HEK293T (cell line): ENCODE results near the gene PAFAH1B2.

ENCODE experiments used
- CTCF ChIA-PET: fragments of 350-600 bp; formaldehyde crosslinking; extraction: SDS; loops from one replicate; lab custom pipeline; 2021; ENCODE audit warnings: antibody characterized with exemption, inconsistent platforms; lab: Yijun Ruan, JAX
- POLR2A ChIA-PET: fragments of 350-600 bp; formaldehyde crosslinking; extraction: SDS; loops from one replicate; lab custom pipeline; 2020; ENCODE audit warnings: antibody characterized with exemption, inconsistent platforms; lab: Yijun Ruan, JAX
- DNase-seq: peaks from one replicate; pipeline ENCODE4 v3.0.0; 2012; ENCODE audit warnings: mixed read lengths; ENCODE audit errors: extremely low spot score
- ARNT ChIP-seq: fragments of 450-650 bp; IDR thresholded peaks from 2 replicates; pipeline ENCODE4 v1.6.1; 2017; ENCODE audit warnings: mild to moderate bottlenecking
- BHLHE40 ChIP-seq: fragments of 450-650 bp; IDR thresholded peaks from 2 replicates; pipeline ENCODE4 v1.6.1; 2016; ENCODE audit warnings: mild to moderate bottlenecking, moderate library complexity, borderline replicate concordance
- CTBP1 ChIP-seq: fragments of 450-650 bp; IDR thresholded peaks from 2 replicates; pipeline ENCODE4 v1.6.1; 2016; ENCODE audit warnings: borderline replicate concordance
- ELF4 ChIP-seq: fragments of 450-650 bp; IDR thresholded peaks from 2 replicates; pipeline ENCODE4 v1.6.1; 2017; ENCODE audit warnings: antibody characterized with exemption
- FOXA1 ChIP-seq: fragments of 450-650 bp; IDR thresholded peaks from 2 replicates; pipeline ENCODE4 v1.6.1; 2016; ENCODE audit warnings: mild to moderate bottlenecking
- FOXK2 ChIP-seq: fragments of 450-650 bp; IDR thresholded peaks from 2 replicates; pipeline ENCODE4 v1.6.1; 2016; ENCODE audit warnings: mild to moderate bottlenecking
- FOXM1 ChIP-seq: fragments of 450-650 bp; IDR thresholded peaks from 2 replicates; pipeline ENCODE4 v1.6.1; 2017; ENCODE audit warnings: mild to moderate bottlenecking, borderline replicate concordance
- HDGF ChIP-seq: fragments of 450-650 bp; IDR thresholded peaks from 2 replicates; pipeline ENCODE4 v1.6.1; 2017; ENCODE audit warnings: antibody characterized with exemption, borderline replicate concordance
- L3MBTL2 ChIP-seq: fragments of 450-650 bp; conservative IDR thresholded peaks from 2 replicates; pipeline ENCODE4 v1.6.1; 2016; ENCODE audit warnings: mild to moderate bottlenecking
- LEF1 ChIP-seq: fragments of 450-650 bp; IDR thresholded peaks from 2 replicates; pipeline ENCODE4 v1.6.1; 2017; ENCODE audit warnings: mild to moderate bottlenecking, borderline replicate concordance
- NFRKB ChIP-seq: fragments of 450-650 bp; IDR thresholded peaks from 2 replicates; pipeline ENCODE4 v1.6.1; 2016; ENCODE audit warnings: mild to moderate bottlenecking, moderate library complexity
- PKNOX1 ChIP-seq: fragments of 450-650 bp; IDR thresholded peaks from 2 replicates; pipeline ENCODE4 v1.6.1; 2016
- SP1 ChIP-seq: fragments of 450-650 bp; IDR thresholded peaks from 2 replicates; pipeline ENCODE4 v1.6.1; 2017
- SUZ12 ChIP-seq: fragments of 450-650 bp; IDR thresholded peaks from 2 replicates; pipeline ENCODE4 v1.6.1; 2016; ENCODE audit warnings: mild to moderate bottlenecking
- TARDBP ChIP-seq: fragments of 450-650 bp; IDR thresholded peaks from 2 replicates; pipeline ENCODE4 v1.6.1; 2016
- ZNF384 ChIP-seq: fragments of 450-650 bp; IDR thresholded peaks from 2 replicates; pipeline ENCODE4 v1.6.1; 2016

The PAFAH1B2 gene

GRCh38 chr11:117214404-117215110, 70.5 kb downstream of the PAFAH1B2 start:
- TF ChIP-seq FOXM1 (no peak), ZNF384 (no peak)
- CTCF ChIA-PET = interaction anchor here (0.6 kb wide), 1 partner anchor 18 kb away, joined by 3 read pairs; the partner anchor contains the start of gene RNF214
- no peak for DNase-seq
- POLR2A ChIA-PET = no interaction called here

- no peak for TF ChIP-seq BHLHE40
- no peak for TF ChIP-seq CTBP1
- TF ChIP-seq FOXK2 = no peak
- TF ChIP-seq ELF4 = no peak
- TF ChIP-seq FOXA1 = no peak
- no peak for TF ChIP-seq SUZ12
- no peak for TF ChIP-seq ARNT
- TF ChIP-seq PKNOX1 = no peak
- TF ChIP-seq SP1 = no peak
- TF ChIP-seq L3MBTL2 = no peak
- no peak for TF ChIP-seq FOXM1
- no peak for TF ChIP-seq ZNF384
- TF ChIP-seq NFRKB = no peak
- DNase-seq = no peak
- ChIA-PET POLR2A (no interaction called here), CTCF (interaction anchor here (0.9 kb wide), 1 partner anchor 9 kb away, joined by 3 read pairs; no protein-coding TSS in a partner anchor)
Observed at GRCh38 chr11:117217141-117218084, 73.3 kb downstream of the PAFAH1B2 start.

- ChIA-PET CTCF (interaction anchor here (0.9 kb wide), 1 partner anchor 8 kb away, joined by 3 read pairs; no protein-coding TSS in a partner anchor), POLR2A (no interaction called here)
- TF ChIP-seq ARNT (no peak), LEF1 (no peak), ZNF384 (no peak), FOXA1 (no peak), ELF4 (no peak), HDGF (no peak), SUZ12 (no peak), BHLHE40 (no peak), FOXK2 (no peak), NFRKB (no peak), SP1 (no peak), L3MBTL2 (no peak), CTBP1 (no peak), PKNOX1 (no peak)
- no peak for DNase-seq
Observed at GRCh38 chr11:117218133-117218915, 74.2 kb downstream of the PAFAH1B2 start.

GRCh38 chr11:117219001-117219400, 74.9 kb downstream of the PAFAH1B2 start:
- CTCF ChIA-PET = no interaction called here
- POLR2A ChIA-PET = no interaction called here
- TF ChIP-seq L3MBTL2 (no peak), ARNT (no peak), BHLHE40 (no peak), FOXM1 (no peak), SUZ12 (no peak), TARDBP (no peak), ELF4 (no peak), FOXA1 (no peak), CTBP1 (no peak), LEF1 (no peak)
- no peak for DNase-seq

GRCh38 chr11:117219455-117219854, 75.4 kb downstream of the PAFAH1B2 start:
- ChIA-PET CTCF (no interaction called here), POLR2A (no interaction called here)
- no peak for DNase-seq
- TF ChIP-seq ELF4 (no peak), HDGF (no peak), FOXM1 (no peak), SP1 (no peak), TARDBP (no peak), BHLHE40 (no peak), PKNOX1 (no peak), ZNF384 (no peak), LEF1 (no peak)

- DNase-seq = no peak
- POLR2A ChIA-PET = no interaction called here
- no peak for TF ChIP-seq FOXM1
- TF ChIP-seq ELF4 = no peak
- no peak for TF ChIP-seq HDGF
- TF ChIP-seq SUZ12 = no peak
- TF ChIP-seq ARNT = no peak
- TF ChIP-seq LEF1 = no peak
- no peak for TF ChIP-seq PKNOX1
- TF ChIP-seq BHLHE40 = no peak
- TF ChIP-seq TARDBP = no peak
- no peak for TF ChIP-seq SP1
- CTCF ChIA-PET = no interaction called here
Observed at GRCh38 chr11:117219995-117220394, 75.9 kb downstream of the PAFAH1B2 start.
